ENCODE measurements around the gene TTC39A. TPM values are rescaled to one million over a fixed set of nuclear protein-coding genes. Genes with fewer than 3 reads are reported as not detected.

TTC39A gene
- total and polyA plus RNA-seq, 2 donors (not counting 1 experiment from before 2014, with no cell fraction given), result not detected

- no peaks in the 10 kb centered on the region for H3K9me3 ChIP-seq (ENCODE audit: control extremely low read depth in 1 of 3, control insufficient read depth in 2 of 3, insufficient read depth in 1 of 3, low read length in 2 of 3)
- Mint-ChIP-seq H3K27ac (no peak overlapping the region), H3K4me1 (peaks cover 12% of the 10 kb centered on the region), H3K27me3 (peaks cover 40% of the 10 kb centered on the region), H3K4me3 (no peak overlapping the region), H3K9me3 (ENCODE audit: insufficient read depth) (no peaks in the 10 kb centered on the region)
- no peak overlapping the region for H2AFZ ChIP-seq (ENCODE audit: insufficient read depth, low read depth, low read length, poor library complexity, severe bottlenecking)
- no peak overlapping the region for H3K4me2 ChIP-seq (replicated peaks; ENCODE audit: low read depth, low read length, poor library complexity, severe bottlenecking)
- WGBS (ENCODE audit: insufficient coverage), result 68% methylated on average over 2 of the region's 4 CpGs
- peak; percentile 21 for DNase-seq
- peaks cover 6 to 10% of the 10 kb centered on the region in 2 donors for H3K4me1 ChIP-seq (ENCODE audit: control insufficient read depth in 2 of 2, insufficient read depth in 2 of 2, low read length in 2 of 2)
- H3K36me3 ChIP-seq (replicated peaks in 1 of 2; ENCODE audit: control extremely low read depth in 1 of 2, control insufficient read depth in 1 of 2, extremely low read depth in 1 of 2, insufficient read depth in 2 of 2, low read length in 1 of 2), result no peaks in the 10 kb centered on the region
- POLR2A ChIA-PET, result no interaction called here
- H4K20me1 ChIP-seq (ENCODE audit: control insufficient read depth, insufficient read depth, low read length, poor library complexity, severe bottlenecking), result no peaks in the 10 kb centered on the region
- no peak overlapping the region for H3K9ac ChIP-seq (ENCODE audit: low read length)
- no peak overlapping the region for H3K27ac ChIP-seq (ENCODE audit: low read length in 2 of 2)
- ATAC-seq (ENCODE audit: low read depth), result peak; percentile 47
- intact Hi-C loops (cut with micrococcal nuclease), result loop anchor here (1.0 kb wide), 1 partner anchor 193 kb away; no protein-coding TSS in a partner anchor
- no peaks in the 10 kb centered on the region for H3K79me2 ChIP-seq (ENCODE audit: control insufficient read depth, insufficient read depth, low read length)
- CTCF ChIA-PET, result interaction anchor here (1.0 kb wide), 1 partner anchor 193 kb away, joined by 3 read pairs; no protein-coding TSS in a partner anchor
- peaks cover 0 to 36% (median 18%) of the 10 kb centered on the region in 4 experiments for H3K27me3 ChIP-seq (replicated peaks in 1 of 4; ENCODE audit: control extremely low read depth in 1 of 4, control insufficient read depth in 3 of 4, insufficient read depth in 4 of 4, low read length in 3 of 4)
- no peak for TF ChIP-seq CTCF (IDR thresholded peaks at IDR 0.05)
- TF ChIP-seq EZH2 (IDR thresholded peaks at IDR 0.05; ENCODE audit: borderline replicate concordance, insufficient read depth, low read depth, low read length, poor library complexity, severe bottlenecking), result no peak
- no peak overlapping the region for H3K4me3 ChIP-seq (ENCODE audit: control extremely low read depth in 1 of 5, extremely low read depth in 1 of 5, insufficient read depth in 1 of 5, low read depth in 2 of 5, low read length in 4 of 5)
Measured at GRCh38 chr1:51341876-51342496, 11.6 kb upstream of the TTC39A start.

- H3K4me3 ChIP-seq (ENCODE audit: control extremely low read depth in 1 of 5, extremely low read depth in 1 of 5, insufficient read depth in 1 of 5, low read depth in 2 of 5, low read length in 4 of 5), result no peak overlapping the region
- Mint-ChIP-seq H3K9me3 (ENCODE audit: insufficient read depth) (no peaks in the 10 kb centered on the region), H3K4me1 (peaks cover 9% of the 10 kb centered on the region), H3K27ac (no peak overlapping the region), H3K4me3 (no peak overlapping the region), H3K27me3 (peaks cover 29% of the 10 kb centered on the region)
- no peaks in the 10 kb centered on the region for H3K9me3 ChIP-seq (ENCODE audit: control extremely low read depth in 1 of 3, control insufficient read depth in 2 of 3, insufficient read depth in 1 of 3, low read length in 2 of 3)
- no peak overlapping the region for H3K9ac ChIP-seq (ENCODE audit: low read length)
- H2AFZ ChIP-seq (ENCODE audit: insufficient read depth, low read depth, low read length, poor library complexity, severe bottlenecking), result no peak overlapping the region
- peaks cover 6 to 10% of the 10 kb centered on the region in 2 donors for H3K4me1 ChIP-seq (ENCODE audit: control insufficient read depth in 2 of 2, insufficient read depth in 2 of 2, low read length in 2 of 2)
- no peak overlapping the region for H3K27ac ChIP-seq (ENCODE audit: low read length in 2 of 2)
- ChIA-PET CTCF (no interaction called here), POLR2A (no interaction called here)
- ATAC-seq (ENCODE audit: low read depth) (no peak), DNase-seq (no peak)
- H3K4me2 ChIP-seq (replicated peaks; ENCODE audit: low read depth, low read length, poor library complexity, severe bottlenecking), result no peak overlapping the region
- TF ChIP-seq CTCF (IDR thresholded peaks at IDR 0.05) (no peak), EZH2 (IDR thresholded peaks at IDR 0.05; ENCODE audit: borderline replicate concordance, insufficient read depth, low read depth, low read length, poor library complexity, severe bottlenecking) (no peak)
- no peaks in the 10 kb centered on the region for H3K36me3 ChIP-seq (replicated peaks in 1 of 2; ENCODE audit: control extremely low read depth in 1 of 2, control insufficient read depth in 1 of 2, extremely low read depth in 1 of 2, insufficient read depth in 2 of 2, low read length in 1 of 2)
- no peaks in the 10 kb centered on the region for H3K79me2 ChIP-seq (ENCODE audit: control insufficient read depth, insufficient read depth, low read length)
- intact Hi-C loops (cut with micrococcal nuclease), result no loop called here
- WGBS (ENCODE audit: insufficient coverage), result 95% methylated on average over 4 of the region's 6 CpGs
- peaks cover 0 to 27% (median 12%) of the 10 kb centered on the region in 4 experiments for H3K27me3 ChIP-seq (replicated peaks in 1 of 4; ENCODE audit: control extremely low read depth in 1 of 4, control insufficient read depth in 3 of 4, insufficient read depth in 4 of 4, low read length in 3 of 4)
- no peaks in the 10 kb centered on the region for H4K20me1 ChIP-seq (ENCODE audit: control insufficient read depth, insufficient read depth, low read length, poor library complexity, severe bottlenecking)
Measured at GRCh38 chr1:51340380-51340779, 10.0 kb upstream of the TTC39A start.
